NCI-H226 (cell line): Measurements from ENCODE around the gene CHTF18.
"Not testable (repeated sequence)": the region's sequence is repeated elsewhere in the genome, so short reads cannot be mapped to it uniquely, and the experiment has no call there.

Experiments
- DNase-seq: peaks from one replicate; pipeline ENCODE4 v3.0.0-alpha.2; 2015

Gene CHTF18

DNA sequence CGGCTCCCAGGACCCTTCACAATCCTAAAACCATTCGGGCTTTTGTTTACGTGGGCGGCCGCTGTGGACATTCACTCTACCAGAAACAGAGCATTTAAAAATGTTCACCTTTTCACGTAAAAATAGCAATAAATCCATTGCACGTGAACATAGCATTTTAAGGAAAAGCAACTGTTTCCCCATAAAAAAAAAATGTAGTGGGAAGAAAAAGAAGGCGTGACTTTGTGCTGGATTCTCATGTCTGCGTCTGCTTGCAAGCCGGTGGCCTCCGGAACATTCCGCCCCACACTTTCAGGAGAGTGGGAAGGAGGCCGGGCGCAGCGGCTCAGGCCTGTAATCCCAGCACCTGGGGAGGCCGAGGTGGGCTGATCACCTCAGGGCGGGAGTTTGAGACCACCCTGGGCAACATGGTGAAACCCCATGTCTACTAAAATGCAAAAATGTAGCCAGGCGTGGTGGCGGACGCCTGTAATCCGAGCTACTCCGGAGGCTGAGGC, 25.5 kb downstream of the CHTF18 start:
- no peak for DNase-seq

GRCh38 chr16:814974-815373, 26.6 kb downstream of the CHTF18 start:
- DNase-seq: peak; percentile 12

DNA sequence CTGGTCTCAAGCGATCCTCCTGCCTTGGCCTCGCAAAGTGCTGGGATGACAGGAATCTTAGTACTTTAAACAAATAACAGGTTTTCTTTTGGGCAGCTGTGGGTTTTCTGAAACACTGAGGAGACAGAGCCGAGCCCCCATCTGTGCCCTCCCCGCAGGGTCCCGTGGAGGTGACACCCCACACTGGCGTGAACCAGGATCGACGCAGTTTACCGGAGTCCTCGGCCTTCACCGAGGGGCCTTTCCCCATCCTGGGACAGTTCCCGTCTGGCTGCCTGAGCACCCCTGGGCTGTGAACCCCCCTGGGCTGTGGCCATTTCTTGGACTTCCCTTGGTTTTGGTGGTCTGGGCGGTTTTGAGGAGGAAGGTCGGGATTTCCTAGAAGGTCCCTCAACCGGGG, 27.4 kb downstream of the CHTF18 start:
- no peak for DNase-seq

GRCh38 chr16:817001-817906, 28.8 kb downstream of the CHTF18 start:
- no peak for DNase-seq

GRCh38 chr16:818132-818531, 29.7 kb downstream of the CHTF18 start:
- DNase-seq: no peak

- no peak for DNase-seq
Observed at GRCh38 chr16:818592-818991, 30.2 kb downstream of the CHTF18 start.

- no peak for DNase-seq
Observed at GRCh38 chr16:819336-820043, 31.1 kb downstream of the CHTF18 start.

DNA sequence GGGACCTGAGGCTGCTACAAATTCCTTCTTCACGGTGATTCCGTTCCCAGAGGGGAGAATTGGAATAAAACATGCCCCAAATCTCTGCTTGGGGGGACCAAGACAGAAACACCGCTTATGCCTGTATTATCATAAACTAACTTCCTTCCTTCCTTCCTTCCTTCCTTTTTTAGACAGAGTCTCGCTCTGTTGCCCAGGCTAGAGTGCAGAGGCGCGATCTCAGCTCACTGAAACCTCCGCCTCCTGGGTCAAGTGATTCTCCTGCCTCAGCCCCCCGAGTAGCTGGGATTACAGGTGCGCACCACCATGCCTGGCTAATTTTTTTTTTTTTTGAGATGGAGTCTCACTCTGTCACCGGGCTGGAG, 31.6 kb downstream of the CHTF18 start:
- DNase-seq: not testable (repeated sequence)

DNA sequence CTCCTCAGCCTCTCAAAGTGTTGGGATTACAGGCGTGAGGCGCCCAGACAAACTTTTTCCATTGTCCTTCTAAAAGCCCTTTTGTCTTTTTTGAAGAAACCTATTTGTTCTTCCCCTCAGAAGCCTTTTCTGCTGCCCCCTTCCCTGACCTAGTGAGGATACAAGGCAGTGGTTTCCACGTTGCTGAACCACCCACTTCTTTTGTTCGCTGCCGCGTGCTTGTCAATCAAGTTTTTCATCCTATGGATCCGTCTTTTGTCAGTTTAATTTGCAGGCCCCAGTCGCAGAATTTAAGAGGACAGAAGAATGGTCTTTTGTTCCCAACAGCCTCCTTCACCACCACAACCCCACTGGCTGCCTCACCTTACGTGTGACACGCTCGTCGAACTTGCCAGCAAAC, 32.3 kb downstream of the CHTF18 start:
- DNase-seq: no peak

DNA sequence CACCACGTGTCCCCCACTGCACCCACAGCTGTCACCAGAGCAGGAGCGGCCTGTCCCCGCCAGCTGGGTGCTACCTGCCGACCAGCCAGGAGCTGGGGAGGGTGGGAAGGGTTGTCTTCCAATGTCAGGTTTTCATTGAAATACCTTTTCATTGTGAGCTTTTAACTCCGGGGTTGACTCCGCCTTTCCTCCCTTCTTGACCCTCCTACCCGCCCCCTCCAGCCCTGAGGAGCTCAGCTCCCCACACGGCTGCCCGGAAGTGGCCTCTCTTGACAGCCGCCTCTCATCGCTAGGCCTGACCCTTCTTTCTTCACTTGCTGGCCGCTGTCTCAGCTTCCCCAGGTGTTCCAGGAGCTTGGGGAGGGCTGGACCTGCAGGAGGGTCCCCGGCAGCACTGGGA, 33.3 kb downstream of the CHTF18 start:
- DNase-seq: no peak

DNA sequence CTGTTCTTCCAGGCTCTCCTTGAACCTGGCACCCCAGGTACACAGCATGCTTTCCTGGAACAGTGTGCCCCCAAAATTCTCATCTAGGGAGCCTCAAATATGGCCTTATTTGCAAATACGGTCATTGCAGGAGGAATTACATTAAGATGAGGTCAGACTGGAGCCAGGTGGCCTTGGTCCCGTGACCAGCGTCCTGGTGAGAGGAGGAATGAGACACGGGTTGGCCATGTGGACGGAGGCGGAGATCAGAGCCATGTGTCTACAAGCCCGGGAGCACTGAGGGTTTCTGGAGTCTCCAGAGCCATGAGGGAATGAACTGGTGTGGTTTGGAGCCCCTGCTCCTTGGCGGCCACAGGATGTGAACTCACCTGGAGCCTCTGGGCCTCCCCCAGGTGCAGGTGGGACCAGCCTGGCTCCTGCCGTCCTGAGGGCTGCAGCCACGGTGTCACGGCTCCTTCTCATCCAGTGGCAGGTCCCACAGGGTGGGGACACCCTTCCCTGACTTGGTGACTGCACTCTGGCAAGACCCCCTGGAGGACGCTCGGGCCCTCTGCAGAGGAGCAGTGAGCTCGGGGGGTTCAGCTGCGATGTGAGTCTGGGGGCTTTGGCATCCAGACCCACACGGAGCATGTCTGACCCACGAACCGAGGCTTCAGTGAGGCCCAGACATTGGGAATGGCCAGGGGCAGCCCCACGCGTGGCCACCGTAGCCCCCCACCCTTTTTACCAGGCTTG, 33.9 kb downstream of the CHTF18 start:
- no peak for DNase-seq

DNA sequence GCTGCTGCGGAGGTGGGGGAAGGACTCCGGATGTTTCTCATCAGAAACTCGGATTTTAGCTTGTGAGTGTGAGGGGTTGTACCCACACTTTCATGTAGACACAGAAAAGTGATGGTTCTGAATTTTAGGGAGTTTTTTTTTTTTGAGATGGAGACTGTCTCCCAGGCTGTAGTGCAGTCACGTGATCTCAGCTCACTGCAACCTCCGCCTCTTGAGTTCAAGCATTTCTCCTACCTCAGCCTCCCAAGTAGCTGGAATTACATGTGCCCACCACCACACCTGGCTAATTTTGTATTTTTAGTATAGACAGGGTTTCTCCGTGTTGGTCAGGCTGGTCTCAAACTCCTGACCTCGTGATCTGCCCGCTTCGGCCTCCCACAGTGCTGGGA, 34.5 kb downstream of the CHTF18 start:
- DNase-seq: no peak

DNA sequence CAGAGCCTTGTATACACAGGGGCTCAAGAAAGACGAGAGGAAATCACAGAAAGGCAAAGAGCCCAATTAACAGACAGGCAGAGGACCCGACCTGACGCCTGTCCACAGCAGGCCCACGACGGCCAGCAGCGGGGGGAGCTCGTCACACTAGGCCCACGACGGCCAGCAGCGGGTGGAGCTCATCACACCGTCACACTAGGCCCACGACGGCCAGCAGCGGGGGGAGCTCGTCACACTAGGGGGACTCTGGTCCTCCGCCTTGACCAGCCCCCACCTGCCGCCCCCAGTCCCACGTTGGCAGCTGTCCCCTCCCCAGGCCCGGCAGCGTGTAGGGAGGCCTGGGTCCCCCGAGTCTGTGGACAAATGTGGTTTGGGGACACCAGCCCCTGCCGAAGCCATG, 35.8 kb downstream of the CHTF18 start:
- DNase-seq: no peak

DNA sequence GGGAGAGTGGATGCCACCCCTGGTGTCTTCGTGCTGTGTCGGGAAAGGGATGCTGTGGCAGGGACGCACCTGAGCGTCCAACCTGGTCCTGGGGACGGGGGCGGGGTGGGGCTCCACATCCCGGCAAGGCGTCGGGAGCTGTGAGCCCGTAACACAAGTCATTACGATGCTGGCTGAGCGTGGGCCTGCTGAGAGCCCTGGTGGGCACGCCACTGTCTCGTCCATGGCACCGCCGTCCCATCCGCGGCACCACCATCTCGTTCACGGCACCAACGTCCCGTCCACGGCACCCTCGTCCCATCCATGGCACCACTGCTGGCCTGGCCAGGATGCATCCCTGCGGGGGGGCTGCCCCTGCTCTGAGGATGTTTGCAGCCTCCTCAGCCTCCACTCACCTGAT, 36.2 kb downstream of the CHTF18 start:
- DNase-seq: no peak

GRCh38 chr16:825341-826061, 37.1 kb downstream of the CHTF18 start:
- no peak for DNase-seq

DNA sequence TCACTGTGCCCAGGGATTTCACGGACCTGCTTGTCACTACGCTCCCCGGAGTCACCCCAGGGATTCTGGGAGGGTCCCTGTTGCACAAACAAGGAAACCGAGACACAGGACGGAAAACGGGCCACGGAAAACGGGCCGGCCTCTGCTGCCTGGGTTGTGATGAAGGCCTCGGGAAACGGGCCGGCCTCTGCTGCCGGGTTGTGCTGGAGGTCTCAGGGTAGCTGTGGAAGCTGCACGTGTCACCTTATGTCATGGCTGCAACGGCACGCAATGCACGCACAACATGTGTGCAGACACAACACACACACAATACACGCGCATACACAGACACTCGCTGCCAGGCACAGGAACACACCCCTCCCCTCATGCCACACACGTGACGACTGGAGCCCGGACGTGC, 39.1 kb downstream of the CHTF18 start:
- DNase-seq: no peak

DNA sequence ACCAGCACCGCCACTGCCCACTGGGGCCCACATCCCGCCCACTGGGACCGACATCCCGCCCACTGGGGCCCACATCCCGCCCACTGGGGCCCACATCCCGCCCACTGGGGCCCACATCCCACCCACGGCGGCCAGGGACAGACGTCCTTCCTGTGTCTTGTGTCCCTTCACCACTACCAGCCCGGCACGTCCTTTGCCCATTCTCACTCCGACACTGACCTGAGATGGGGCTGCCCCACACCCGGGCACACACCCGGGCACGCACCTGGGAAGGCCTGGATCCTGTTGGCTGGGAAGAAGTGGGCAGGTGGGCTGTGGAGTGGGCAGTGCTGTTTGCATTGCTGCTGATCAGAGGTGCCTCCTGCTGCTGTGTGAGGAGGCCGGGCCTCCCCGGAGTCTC, 40.5 kb downstream of the CHTF18 start:
- no peak for DNase-seq

- DNase-seq: no peak
Observed at GRCh38 chr16:830107-830870, 41.9 kb downstream of the CHTF18 start.

DNA sequence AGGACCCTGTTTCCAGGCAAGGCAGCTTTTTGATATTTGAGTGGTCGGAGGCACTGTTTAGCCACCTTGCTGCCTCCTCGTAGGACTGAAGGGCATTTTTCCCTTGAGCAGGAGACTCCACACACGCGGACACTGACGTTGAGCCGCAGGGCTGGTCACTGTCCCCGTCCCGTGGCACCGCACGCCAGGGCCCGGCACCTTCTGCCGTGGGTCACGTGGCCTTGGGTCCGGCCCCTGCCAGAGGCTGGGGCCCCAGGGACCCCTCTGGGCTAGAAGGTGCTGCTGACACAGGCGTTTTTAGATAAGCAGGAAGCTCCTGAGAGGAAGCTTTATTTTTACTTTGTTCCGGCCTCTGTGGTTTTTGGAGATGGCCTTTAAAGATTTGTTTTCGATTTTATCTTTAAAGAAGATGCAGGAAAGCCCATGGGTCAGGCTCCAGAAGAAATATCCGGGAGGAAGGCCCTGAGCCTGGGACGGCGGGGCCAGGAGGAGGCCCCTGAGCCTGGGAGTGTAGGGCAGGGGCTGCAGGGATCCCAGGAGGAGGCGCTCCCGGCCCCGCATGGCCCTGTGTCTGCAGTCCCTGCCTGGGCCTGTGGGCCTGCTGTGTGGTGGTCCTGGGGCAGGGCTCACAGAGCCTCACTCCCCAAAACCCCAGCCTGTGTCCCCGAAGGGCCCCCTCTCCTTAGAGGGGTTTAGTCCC, 42.6 kb downstream of the CHTF18 start:
- no peak for DNase-seq

DNA sequence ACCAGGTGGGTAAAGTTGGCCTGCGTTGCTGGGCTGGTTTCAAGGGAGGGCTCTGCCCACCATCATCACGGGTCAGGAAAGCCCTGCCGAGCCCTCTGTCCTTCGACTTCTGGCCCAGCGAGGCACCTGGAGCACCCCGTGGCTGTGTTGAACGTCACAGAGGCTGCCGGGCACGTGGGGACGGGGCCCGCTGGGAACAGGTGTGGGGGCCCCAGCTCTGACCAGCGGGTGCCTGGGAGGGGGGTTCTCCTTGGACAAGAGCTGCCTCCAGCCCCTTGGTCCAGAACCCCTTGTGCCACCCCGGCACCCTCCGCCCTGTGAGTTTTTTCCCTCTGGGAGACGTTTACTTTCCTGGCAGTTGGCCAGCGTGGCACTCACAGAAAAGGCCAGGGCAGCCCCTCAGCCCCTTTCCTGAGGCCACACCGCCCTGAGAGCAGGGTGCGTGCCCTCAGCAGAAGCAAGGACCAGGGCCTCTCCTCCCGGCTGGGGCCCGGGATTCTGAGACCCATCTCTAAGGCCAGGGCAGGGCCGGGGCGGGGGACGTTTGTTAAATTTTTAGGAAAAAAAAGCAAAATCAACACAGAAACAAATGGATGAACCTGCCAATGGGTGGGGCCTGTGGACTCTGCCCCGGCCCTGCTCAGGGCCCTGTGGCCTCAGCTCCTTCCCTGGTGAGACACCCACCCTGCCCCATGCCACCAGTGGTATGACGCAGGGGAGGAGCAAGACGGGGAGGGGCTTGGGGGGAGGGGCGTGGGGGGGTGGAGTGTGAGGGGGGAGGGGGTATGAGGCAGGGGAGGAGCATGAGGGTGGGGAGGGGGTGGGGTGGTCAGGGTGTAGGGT, 43.4 kb downstream of the CHTF18 start:
- no peak for DNase-seq
